Mammary epithelial cell (primary cell): ENCODE data around the gene TSC2.

Experiments
- CTCF ChIP-seq, 2 donors: IDR thresholded peaks in 1 of 2; conservative IDR thresholded peaks in 1 of 2; 2 replicates each; pipeline ENCODE4 v1.5.1; 2011 to 2012; ENCODE audit warnings: inconsistent platforms in 2 of 2, low read length in 2 of 2, mild to moderate bottlenecking in 2 of 2, control low read depth in 1 of 2, low read depth in 1 of 2; ENCODE audit not compliant: insufficient read depth in 1 of 2; ENCODE audit errors: extremely low read depth in 1 of 2
- EZH2 ChIP-seq: IDR thresholded peaks from 2 replicates; pipeline ENCODE4 v1.6.1; 2012; ENCODE audit warnings: low read length, inconsistent platforms, borderline replicate concordance

- no peak for TF ChIP-seq CTCF (conservative IDR thresholded peaks at IDR 0.05 in 1 of 2, IDR thresholded peaks at IDR 0.05 in 1 of 2; ENCODE audit: extremely low read depth in 1 of 2, insufficient read depth in 1 of 2, low read depth in 1 of 2, low read length in 2 of 2)
- TF ChIP-seq EZH2 = no peak
Measured at GRCh38 chr16:2048116-2048543, 345 bp downstream of the TSC2 start.
